ELR (cell line): ENCODE data around the gene CACNB1.
A peak's percentile ranks its signal among the peaks of the same experiment; 100 is the strongest.

Source experiments
- DNase-seq: peaks from one replicate; pipeline ENCODE4 v3.0.0-alpha.2; 2015; ENCODE audit warnings: low read depth

The CACNB1 gene

DNA sequence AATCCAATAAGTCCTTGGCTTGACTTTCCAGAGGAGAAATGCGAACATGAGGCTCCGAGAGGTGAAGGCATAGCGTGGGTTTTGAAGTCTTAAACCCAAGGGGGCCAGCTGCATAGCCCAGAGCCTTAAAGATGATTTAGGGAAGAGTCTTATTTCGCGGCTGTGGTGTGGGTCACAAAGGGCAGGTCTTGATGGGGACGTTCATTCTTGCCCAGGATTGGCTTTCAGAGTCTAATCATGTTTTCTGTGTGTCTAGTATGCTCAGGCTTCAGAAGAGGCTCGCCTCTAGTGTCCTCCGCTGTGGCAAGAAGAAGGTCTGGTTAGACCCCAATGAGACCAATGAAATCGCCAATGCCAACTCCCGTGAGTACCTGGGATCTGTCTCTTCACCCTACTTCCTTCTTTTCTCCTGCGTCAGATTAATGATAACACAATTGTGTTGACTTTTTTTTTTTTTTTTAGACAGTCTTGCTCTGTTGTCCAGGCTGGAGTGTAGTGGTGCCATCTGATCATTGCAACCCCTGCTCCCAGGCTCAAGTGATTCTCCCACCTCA is 3.6 kb upstream of the CACNB1 start:
- no peak for DNase-seq

DNA sequence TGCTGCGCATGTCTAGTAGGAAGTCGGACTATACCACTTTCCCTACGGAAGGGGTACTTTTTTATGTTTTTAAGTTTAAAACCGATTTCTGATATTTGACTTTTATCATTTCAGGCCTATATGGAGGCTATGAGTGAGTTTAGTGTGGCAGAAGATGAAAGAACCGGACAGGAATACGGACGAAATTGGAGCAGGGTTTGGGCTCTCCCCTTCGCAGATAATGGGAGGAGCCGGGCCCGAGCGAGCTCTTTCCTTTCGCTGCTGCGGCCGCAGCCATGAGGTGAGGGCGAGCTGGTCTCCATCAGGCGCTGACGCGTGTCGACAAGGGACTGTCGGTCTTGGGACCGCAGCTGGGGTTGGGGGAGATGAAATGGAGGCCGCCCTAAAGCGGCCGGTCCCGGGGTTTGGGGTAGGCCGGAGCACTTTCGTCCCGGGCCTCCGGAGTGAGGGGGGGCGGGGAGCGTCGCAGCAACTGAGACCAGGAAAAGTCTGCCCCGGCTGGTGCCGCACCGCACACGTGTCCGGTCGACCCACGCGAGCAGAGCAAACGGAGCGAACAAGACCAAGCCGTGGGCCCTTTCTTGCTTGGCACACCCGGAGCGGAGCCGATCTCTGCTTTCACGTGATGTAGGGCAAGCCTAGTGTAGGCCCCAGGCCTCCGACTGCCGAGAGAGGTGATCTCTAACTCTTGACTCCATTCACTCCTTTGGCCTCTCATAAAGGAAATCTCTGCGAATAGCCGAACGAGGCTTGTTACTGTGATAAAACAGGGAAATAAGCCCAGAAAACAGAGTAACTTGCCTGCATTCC is 2.8 kb upstream of the CACNB1 start, which contains the start of gene RPL19:
Gene RPL19, plus strand, starts transcription at position 214 of the 810 bp plus-strand sequence. Its CDS starts 62 bp downstream, at position 276.
- peak; percentile 50 for DNase-seq

DNA sequence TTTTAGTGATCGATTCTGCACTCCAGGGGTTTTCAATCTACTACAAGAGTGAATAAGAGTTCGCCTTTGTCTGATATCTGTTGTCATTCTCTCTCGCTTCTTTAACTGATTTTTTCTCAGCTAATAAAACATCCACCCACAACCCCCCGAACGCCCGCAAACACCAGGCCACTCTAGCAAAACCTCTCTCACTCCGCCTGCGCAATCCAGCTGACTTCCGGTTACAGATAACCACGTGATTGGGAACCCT is 2.3 kb upstream of the CACNB1 start:
- DNase-seq, result peak; percentile 98

DNA sequence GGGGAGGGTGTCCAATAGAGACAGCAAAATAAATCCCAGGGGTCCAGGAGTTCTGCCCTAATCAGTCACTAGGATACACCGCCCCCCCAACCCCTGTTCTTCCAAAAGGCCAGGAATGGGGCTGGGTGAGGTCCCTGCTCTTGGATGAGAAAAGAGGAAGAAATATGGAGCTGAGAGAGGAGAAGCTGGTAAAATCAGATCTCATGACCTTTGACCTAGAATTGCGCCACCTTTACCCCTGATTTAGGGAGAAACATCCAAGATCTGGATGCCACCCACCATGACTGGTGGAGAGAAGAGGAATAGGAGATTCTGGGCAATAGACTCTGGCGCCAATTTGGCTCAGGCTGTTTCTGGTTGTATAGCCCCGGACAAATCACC is 707 bp upstream of the CACNB1 start:
- DNase-seq, result peak; percentile 23

DNA sequence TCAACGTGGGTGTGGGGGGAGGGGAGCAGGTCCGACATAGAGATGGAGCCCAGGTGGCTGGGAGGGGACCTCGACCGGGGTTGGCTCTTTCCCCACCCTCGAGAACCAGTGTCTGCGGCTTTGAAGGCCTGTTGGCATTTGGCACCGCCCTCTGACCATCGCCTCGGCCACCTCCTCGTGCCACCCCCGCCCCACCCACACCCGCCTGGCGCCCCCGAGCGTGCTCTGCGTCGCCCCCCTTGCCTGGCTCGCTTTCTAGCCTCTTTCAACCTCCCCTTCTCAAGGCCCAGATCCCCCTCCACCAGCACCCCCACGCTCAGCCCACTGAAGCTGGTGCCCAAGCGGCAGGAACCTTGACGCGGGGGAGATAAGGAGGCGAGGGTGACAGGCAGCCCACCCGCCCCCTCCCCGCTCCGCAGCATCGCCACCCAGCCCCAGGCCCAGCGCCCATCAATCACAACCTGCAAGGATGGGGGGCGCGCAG is 619 bp downstream of the CACNB1 start:
- peak; percentile 56 for DNase-seq

DNA sequence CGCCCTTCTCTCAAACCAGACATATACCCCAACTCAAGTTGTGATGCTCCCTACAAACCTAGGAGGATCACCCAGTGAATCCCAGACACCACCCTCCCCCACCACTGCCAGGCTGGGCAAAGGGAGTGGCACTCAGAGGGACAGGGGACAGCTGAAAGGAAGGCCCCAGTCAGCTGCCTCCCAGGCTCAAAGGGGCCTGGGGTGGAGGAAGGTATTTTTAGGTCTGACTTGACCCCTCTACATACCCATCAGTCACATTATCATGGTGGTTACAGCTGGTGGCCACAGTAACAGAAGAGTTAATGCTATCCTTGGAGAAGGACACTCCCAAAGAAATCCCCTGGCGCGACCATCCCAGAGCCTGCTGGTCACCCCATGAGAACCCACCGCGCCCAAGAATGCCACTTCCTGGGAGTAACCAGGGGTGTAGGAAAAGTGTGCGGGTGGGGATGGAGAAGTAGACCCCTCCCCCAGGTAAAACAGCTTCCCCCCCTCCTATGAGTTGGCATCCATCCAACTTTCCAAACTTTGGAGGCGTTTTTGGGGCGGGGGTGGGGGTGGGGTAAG is 1.1 kb downstream of the CACNB1 start:
- no peak for DNase-seq

DNA sequence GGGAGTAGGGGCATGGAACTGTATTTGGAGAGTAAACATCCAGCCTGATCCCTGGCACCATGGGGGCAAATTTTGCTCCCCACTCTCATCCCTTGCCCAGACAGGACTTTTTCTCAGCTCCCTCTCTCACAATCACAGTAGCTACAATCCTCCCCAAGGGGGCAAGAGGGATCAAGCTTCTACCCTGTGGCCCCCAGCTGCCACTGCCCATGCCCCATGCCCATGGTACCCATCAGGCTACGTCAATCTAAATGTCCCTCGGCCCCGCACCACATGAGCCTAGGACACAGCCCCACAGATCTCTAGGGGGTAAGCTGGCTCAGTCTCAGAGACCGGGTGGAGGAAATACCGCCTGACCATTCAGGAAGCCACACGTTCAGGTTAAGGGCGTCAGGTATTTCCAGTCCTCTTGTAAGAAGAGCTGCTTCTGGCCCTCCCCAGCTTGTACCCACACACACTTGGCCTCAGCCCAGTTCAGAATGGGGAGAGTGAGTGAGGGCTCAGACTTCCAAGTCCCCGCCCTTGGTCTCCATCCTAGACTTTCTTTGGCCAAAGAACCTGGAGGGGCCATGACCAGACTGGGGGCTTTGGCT is 1.8 kb downstream of the CACNB1 start:
- no peak for DNase-seq

DNA sequence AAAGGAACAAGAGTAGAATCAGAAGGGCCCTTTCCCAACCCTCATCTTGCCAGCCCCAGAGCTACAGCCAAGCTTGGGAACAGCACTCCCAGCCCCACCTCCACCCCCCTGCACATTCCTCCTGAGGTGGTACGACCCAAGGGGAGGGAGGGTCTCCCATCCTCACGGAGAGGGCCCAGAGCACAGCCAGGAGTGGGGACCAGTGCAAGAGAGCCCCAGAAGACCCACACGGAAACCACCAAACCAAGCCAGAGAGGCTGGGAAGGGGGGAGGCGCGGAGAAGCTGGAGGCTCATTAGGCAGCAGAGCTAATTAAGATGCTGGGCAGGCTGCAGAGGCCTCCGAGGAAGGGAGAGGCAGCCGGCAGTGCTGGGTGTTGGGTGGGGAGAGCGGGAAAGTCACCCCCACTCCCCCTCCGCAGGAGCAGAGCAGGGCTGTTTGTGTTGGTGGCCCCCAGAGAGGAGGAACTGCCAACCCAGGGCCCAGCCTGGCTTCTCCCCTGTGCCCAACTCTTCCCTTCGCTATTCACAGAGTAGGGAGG is 2.4 kb downstream of the CACNB1 start:
- no peak for DNase-seq

DNA sequence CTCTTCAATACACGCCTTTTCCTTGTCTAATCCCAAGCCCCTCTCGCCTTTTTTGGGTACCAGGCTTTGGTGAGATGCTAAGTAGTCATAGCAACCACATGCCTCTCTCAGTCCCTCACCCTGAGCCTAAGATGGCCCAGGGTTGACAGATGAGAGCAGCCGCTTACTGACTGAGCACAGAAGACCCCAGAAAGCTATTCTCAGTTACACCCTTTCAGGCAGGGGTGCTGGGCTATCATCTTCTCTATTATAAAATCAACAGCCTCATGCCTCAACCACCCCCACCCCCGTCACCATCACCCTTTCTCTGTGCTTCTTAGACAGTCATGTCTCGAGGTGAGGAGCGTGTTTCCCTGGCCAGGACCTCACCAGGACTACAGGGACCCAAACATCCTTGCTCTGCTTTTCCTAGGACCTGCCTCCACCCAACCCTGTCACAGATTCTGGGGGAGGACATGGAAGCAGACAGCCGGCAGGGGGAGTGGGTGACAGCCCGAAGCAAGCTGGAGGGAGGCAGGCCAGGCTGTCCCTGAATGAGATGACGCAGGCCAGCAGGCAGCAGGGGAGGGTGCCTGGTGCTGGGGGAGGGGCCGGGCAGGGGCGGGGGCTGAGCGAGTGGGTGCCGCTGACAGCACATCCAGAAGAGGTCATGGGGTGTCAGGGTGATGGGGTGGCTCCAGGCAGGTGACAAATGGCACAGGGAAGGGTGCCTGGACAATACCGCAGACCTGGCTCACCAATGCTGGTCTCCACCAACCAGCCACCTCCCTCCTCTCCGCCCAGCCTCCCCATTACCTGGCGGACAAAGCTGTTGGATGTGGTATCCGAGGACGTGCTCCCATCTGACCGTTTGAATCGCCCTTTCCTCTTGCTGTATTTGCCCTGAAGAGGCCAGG is 3.1 kb downstream of the CACNB1 start:
- peak; percentile 72 for DNase-seq

DNA sequence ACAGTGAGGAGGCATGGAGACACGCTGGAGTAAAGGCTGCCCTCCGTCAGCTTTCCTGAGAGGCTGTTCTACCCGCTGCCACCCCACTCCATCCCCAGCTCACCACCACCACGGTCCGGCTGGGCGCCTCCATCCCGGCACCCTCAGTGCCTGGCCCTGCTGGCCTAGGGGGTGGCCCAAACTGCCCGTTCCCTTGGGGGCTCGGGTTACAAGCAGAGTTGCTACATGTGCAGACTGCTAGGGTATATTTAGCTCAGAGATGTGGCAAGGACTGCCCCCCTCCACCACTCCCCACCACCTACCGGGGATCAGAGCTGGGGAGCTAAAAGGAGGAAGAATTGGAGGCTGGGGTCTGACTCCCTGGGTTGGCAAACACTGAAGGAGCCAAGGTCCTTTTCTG is 4.1 kb downstream of the CACNB1 start:
- no peak for DNase-seq

DNA sequence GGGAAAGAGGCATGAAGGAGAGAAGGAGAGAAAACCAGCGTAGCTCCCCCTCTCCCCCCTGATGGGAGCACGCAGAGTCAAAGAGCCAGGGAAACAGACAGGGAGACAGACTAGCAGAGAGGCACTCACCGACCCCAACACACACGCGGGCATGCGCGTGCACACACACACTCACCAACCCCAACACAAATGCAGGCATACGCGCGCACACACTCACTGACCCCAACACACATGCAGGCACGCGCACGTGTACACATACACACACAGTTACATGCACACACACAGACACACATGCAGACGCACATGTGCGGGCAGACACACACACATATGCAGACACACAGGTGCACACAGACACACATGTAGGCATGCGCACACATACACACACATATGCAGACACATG is 4.6 kb downstream of the CACNB1 start:
- no peak for DNase-seq

DNA sequence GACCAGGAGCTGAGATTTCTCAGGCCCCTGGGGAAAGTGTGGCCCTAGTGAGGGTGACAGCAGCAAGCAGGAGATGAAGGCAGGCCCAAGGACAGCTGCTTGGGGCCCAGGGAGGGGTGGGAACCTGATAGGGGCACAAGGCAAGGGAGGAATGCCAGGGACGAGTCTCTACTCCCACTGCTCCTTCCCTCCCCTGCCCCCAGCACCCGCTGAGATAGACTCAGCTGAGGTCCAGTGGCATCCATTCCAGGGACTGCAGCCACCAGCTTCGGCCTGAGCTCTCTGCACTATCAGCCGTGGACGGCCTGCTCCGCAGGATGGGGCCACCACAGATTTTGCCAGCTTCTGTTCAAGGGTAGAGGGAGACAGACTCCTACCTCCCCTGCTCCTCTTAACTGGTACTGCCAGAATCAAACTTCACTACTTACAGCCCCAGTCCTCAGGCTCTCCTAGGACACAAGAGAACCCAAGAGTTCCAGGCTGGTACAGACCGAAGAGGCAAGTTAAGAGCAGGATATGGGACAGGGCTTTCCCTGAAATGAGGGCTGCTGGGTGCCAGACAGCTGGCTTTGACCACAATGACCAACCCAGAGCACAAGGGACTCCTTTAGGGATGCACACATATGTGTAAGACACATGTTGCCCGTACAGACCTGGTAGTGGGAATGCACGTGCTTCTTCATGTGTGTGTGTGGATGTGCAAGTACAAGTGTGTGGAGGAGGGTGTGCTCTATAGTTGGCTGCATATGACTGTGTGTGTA is 5.5 kb downstream of the CACNB1 start:
- no peak for DNase-seq

DNA sequence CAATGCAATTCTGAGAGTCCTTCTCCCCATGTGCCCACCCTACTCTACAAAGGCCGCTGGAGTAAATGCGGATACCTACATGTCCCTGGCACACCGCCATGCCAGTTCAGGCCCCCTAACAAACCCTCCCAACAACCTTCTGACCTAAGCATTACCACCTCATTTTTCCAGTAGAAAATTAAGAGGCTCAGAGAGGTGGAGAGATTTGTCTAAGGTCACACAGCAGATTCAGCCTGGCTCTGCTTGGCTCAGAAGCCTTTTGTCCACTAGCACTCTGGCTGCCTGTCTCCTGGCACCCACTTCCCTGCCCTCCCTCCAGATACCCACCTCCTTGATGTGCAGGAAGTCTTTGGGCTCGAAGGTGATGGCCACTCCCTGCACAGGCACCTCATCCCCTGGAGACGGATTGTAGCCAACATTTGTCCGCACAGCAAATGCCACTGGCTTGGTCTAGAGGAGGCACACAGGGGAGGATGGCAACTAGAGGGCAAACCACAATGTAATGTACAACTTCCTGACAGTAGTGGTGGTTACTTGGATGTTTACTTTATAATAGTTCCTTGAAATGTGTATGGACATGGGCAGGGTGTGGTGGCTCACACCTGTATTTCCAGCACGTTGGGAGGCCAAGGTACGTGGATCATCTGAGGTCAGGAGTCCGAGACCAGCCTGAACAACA is 10.2 kb downstream of the CACNB1 start:
- DNase-seq, result no peak

DNA sequence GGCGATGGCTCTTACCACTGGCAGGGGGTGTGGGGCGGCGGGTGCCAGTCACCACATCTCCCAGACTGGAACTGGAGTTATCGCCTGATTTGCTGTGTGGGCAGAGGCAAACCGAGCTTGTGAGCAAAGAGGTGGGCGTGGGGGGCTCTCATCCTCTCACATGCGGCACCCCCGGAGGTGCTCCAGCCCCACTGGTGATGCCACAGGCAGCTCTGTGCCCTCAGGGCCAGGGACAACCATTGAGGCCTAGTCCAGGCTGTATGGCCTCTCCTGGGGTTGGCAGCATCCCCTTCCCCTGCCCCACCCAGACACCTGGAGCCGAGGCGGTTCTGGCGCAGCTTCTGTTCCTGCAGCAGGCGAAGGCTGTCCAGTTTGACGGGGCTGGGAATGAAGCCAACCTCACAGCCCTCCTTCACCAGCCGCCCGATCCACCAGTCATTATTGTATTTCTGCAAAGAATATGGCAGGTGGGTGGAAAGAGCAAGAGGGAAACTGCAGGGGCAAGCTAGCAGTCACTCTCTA is 10.9 kb downstream of the CACNB1 start:
- no peak for DNase-seq

DNA sequence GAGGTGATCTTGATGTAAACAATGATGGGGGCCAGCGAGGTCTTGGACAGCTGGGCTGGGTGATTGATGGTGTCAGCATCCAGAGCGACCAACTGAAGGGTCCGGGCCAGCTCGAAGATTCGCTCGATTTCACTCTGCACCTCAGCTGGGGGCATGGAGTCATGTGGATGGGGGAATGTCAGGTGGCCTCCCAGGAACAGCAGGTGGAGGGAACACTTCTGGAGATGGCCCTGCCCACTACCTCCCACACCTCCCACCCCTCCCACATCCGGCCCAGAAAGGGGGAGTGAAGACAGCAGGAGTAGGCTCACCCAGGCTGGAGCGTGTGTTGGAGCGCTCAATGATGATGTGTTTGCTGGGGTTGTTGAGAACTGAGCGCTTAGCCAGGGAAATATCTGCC is 13.7 kb downstream of the CACNB1 start:
- no peak for DNase-seq

DNA sequence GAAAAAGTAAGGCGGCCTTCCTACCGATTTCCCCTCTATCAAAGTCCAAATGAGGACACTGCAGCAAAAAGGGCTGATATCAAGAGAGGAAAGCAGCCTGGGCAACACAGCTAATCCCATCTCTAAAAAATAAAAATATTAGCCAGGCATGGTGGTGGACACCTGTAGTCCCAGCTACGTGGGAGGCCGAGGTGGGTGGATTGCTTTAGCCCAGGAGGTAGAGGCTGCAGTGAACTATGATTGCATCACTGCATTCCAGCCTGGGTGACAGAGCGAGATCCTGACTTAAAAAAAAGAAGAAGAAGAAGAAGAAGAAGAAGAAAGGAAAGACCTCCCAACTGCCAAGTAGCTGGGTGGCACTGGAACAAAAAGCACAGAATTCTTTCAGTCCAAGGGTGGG is 14.4 kb downstream of the CACNB1 start:
- no peak for DNase-seq

DNA sequence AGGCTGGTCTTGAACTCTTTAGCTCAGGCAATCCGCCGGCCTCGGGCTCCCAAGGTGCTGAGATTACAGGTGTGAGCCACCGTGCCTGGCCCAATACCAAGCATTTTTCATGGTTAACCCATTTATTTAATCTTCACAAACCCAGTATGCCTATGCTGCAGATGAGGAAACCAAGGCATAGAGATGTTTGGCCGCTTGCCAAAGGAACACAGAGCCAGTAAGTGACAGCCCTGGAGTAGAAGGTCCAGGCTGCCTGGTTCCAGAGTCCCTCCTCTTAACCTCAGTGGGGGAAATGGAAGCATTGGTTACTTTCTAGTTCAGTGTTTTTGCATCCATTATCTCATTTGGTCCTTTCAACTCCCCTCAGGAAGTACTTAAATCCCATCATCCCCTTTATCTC is 16.2 kb downstream of the CACNB1 start:
- no peak for DNase-seq

DNA sequence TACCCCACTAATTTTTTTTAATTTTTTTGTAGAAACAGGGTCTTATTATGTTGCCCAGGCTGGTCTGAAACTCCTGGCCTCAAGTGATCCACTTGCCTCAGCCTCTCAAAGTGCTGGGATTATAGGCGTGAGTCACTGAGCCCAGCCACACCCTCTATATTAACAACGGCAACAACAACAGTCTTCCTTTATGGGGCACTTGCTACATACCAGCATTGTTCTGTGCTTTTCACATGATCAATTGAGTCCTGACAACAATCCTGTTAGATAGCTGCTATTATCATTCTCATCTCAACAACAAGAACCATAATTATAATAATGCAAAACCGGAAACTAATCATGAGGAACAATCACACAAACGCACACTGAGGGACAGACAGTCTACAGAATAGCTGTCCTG is 18.9 kb downstream of the CACNB1 start:
- peak; percentile 56 for DNase-seq

DNA sequence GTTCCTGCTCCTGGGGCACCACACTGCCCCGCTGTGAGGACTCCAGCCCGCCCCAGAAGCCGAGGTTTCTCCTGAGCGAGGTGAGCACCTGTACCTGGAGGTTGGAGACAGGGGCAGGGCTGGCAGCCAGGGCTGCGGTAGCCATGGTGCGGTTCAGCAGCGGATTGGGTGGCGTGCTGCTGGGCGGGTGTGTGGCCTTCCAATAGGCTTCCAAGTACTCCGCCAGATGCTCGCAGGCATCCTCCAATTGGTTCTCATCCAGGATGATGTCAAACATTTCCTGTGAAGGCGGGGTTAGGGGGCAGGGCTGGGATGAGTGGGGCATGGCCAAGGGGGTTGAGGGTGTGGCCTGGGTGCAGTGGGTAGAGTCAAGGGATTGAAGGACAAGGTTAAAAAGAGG is 20.2 kb downstream of the CACNB1 start:
- DNase-seq, result no peak

DNA sequence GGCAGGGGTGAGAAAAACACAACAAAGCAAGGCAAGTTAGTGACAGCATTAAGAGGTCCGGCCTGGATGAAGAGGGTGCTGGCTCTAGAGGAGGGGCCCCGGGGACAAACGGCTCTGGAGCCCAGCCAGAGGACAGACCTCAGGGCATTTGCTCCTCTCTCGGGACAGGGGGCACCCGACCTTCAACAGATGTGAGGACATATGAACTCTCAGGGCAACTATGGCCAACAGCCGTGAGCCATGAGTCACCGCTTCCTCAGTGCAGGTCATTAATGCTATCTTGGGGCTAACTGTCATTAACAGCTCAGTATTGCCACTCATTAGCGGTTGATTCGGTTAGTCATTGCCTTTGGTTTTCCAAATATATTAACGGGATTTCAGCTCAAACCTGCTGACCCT is 21.8 kb downstream of the CACNB1 start:
- DNase-seq, result peak; percentile 46
